IMR-90 (cell line): ENCODE results near the gene MTPN. TPM values are rescaled to one million over a fixed set of nuclear protein-coding genes. Genes with fewer than 3 reads are reported as not detected.

Experiments used
- ATAC-seq: fragments of 200-7000 bp; cut with Tn5 transposase; 2 replicates; pipeline ENCODE4 v1.9.1; 2020; ENCODE audit warnings: low read depth, mild to moderate bottlenecking, moderate library complexity
- BruUV-seq: library from RNA; stranded (reverse); fragments of 400-500 nt; replicated peaks from 2 replicates; lab custom pipeline; 2021; lab: Mats Ljungman, UMichigan
- CTCF ChIA-PET: fragments of 300-600 bp; formaldehyde crosslinking; extraction: SDS; loops from one replicate; lab custom pipeline; 2021; ENCODE audit warnings: antibody characterized with exemption; lab: Yijun Ruan, JAX
- POLR2A ChIA-PET: fragments of 300-600 bp; sonication (Branson Sonifier 250); formaldehyde crosslinking; loops from one replicate; lab custom pipeline; 2022; ENCODE audit warnings: antibody characterized with exemption; ENCODE audit not compliant: unreplicated experiment; lab: Charles Lee
- DNase-seq: peaks from one replicate; pipeline ENCODE4 v3.0.0; 2013
- H2AFZ ChIP-seq: replicated peaks from 2 replicates; pipeline ENCODE3; 2013; ENCODE audit warnings: low read length, mild to moderate bottlenecking; ENCODE audit not compliant: poor library complexity
- H2AK5ac ChIP-seq: 2 replicates; pipeline ENCODE4 v1.6.1; 2013; ENCODE audit warnings: low read depth, low read length, inconsistent platforms
- H2AK9ac ChIP-seq: replicated peaks from 2 replicates; pipeline ENCODE3; 2013; ENCODE audit warnings: mild to moderate bottlenecking, low read depth, low read length, moderate library complexity; ENCODE audit not compliant: poor library complexity
- H2BK120ac ChIP-seq: 2 replicates; pipeline ENCODE4 v1.6.1; 2013; ENCODE audit warnings: low read depth, low read length, inconsistent platforms
- H2BK15ac ChIP-seq: 3 replicates; pipeline ENCODE4 v1.6.1; 2013; ENCODE audit warnings: low read depth, low read length, inconsistent platforms
- H2BK20ac ChIP-seq: 2 replicates; pipeline ENCODE4 v1.6.1; 2013; ENCODE audit warnings: low read depth, mild to moderate bottlenecking, inconsistent platforms, low read length, moderate library complexity
- H2BK5ac ChIP-seq: 2 replicates; pipeline ENCODE4 v1.6.1; 2013; ENCODE audit warnings: mild to moderate bottlenecking, low read depth, low read length, inconsistent platforms; ENCODE audit not compliant: poor library complexity, severe bottlenecking
- H3K14ac ChIP-seq: replicated peaks from 2 replicates; pipeline ENCODE4 v1.6.1; 2013; ENCODE audit warnings: low read depth, low read length, inconsistent platforms
- H3K18ac ChIP-seq: 2 replicates; pipeline ENCODE4 v1.6.1; 2013; ENCODE audit warnings: low read depth, low read length, control low read depth
- H3K23ac ChIP-seq: 2 replicates; pipeline ENCODE4 v1.6.1; 2013; ENCODE audit warnings: low read depth, low read length, inconsistent platforms
- H3K27ac ChIP-seq: 2 replicates; pipeline ENCODE4 v1.5.1; 2013; ENCODE audit warnings: mild to moderate bottlenecking, control low read depth, low read length; ENCODE audit not compliant: insufficient read depth
- H3K27me3 ChIP-seq: 2 replicates; pipeline ENCODE4 v1.6.1; 2013; ENCODE audit warnings: low read length; ENCODE audit not compliant: control insufficient read depth, insufficient read depth
- H3K36me3 ChIP-seq: 2 replicates; pipeline ENCODE4 v1.6.1; 2013; ENCODE audit warnings: low read length, mixed read lengths; ENCODE audit not compliant: control insufficient read depth, insufficient read depth
- H3K4ac ChIP-seq: 2 replicates; pipeline ENCODE4 v1.6.1; 2013; ENCODE audit warnings: low read depth, low read length, inconsistent platforms
- H3K4me1 ChIP-seq: 2 replicates; pipeline ENCODE4 v1.6.1; 2013; ENCODE audit warnings: low read length, mixed read lengths; ENCODE audit not compliant: control insufficient read depth, insufficient read depth
- H3K4me2 ChIP-seq: 2 replicates; pipeline ENCODE4 v1.6.1; 2013; ENCODE audit warnings: low read depth, mild to moderate bottlenecking, control low read depth, low read length, moderate library complexity
- H3K4me3 ChIP-seq: 2 replicates; pipeline ENCODE4 v1.5.1; 2013; ENCODE audit warnings: low read depth, mild to moderate bottlenecking, control low read depth, low read length, moderate library complexity; ENCODE audit not compliant: insufficient read depth
- H3K56ac ChIP-seq: 2 replicates; pipeline ENCODE4 v1.6.1; 2013; ENCODE audit warnings: low read length, inconsistent platforms; ENCODE audit not compliant: insufficient read depth; ENCODE audit errors: extremely low read depth
- H3K79me1 ChIP-seq, 2 experiments: 2 replicates each; pipeline ENCODE4 v1.6.1; 2013; ENCODE audit warnings: low read length in 2 of 2, inconsistent platforms in 1 of 2, low read depth in 1 of 2
- H3K9ac ChIP-seq: 2 replicates; pipeline ENCODE4 v1.6.1; 2013; ENCODE audit warnings: low read depth, low read length, control low read depth
- H3K9me1 ChIP-seq: 2 replicates; pipeline ENCODE4 v1.6.1; 2013; ENCODE audit warnings: low read length, inconsistent platforms; ENCODE audit not compliant: insufficient read depth
- H3K9me3 ChIP-seq: 2 replicates; pipeline ENCODE4 v1.6.1; 2013; ENCODE audit warnings: low read length; ENCODE audit not compliant: control insufficient read depth, insufficient read depth
- H4K20me1 ChIP-seq: 2 replicates; pipeline ENCODE4 v1.6.1; 2013; ENCODE audit warnings: low read length, inconsistent platforms; ENCODE audit not compliant: insufficient read depth
- H4K5ac ChIP-seq: 2 replicates; pipeline ENCODE4 v1.6.1; 2013; ENCODE audit warnings: mild to moderate bottlenecking, low read depth, low read length, control low read depth
- H4K8ac ChIP-seq, 2 experiments: 2 replicates each; pipeline ENCODE4 v1.6.1; 2013; ENCODE audit warnings: low read depth in 2 of 2, low read length in 2 of 2, control low read depth in 1 of 2, inconsistent platforms in 1 of 2
- H4K91ac ChIP-seq: 2 replicates; pipeline ENCODE4 v1.6.1; 2013; ENCODE audit warnings: low read depth, low read length, inconsistent platforms; ENCODE audit not compliant: insufficient read depth
- BHLHE40 ChIP-seq: fragments of 150-350 bp; IDR thresholded peaks from 2 replicates; pipeline ENCODE4 v1.6.1; 2016; ENCODE audit warnings: mild to moderate bottlenecking, low read depth, low read length
- CEBPB ChIP-seq: IDR thresholded peaks from 2 replicates; pipeline ENCODE4 v1.6.1; 2012; ENCODE audit warnings: low read depth, low read length, improper control_type of control experiment
- CHD1 ChIP-seq: IDR thresholded peaks from 2 replicates; pipeline ENCODE4 v1.6.1; 2012; ENCODE audit warnings: low read depth, low read length, improper control_type of control experiment
- CTCF ChIP-seq: conservative IDR thresholded peaks from 2 replicates; pipeline ENCODE4 v1.5.1; 2012; ENCODE audit warnings: mild to moderate bottlenecking, low read depth, low read length, improper control_type of control experiment
- MXI1 ChIP-seq: IDR thresholded peaks from 2 replicates; pipeline ENCODE4 v1.6.1; 2012; ENCODE audit warnings: low read depth, mild to moderate bottlenecking, low read length, moderate library complexity, borderline replicate concordance
- NFE2L2 ChIP-seq: fragments of 150-350 bp; IDR thresholded peaks from 2 replicates; pipeline ENCODE4 v1.6.1; 2016; ENCODE audit warnings: low read depth, mild to moderate bottlenecking, low read length
- POLR2A ChIP-seq: IDR thresholded peaks from 2 replicates; pipeline ENCODE4 v1.6.1; 2012; ENCODE audit warnings: mild to moderate bottlenecking, low read depth, low read length
- RAD21 ChIP-seq: IDR thresholded peaks from 2 replicates; pipeline ENCODE4 v1.6.1; 2012; ENCODE audit warnings: low read length, improper control_type of control experiment
- RCOR1 ChIP-seq: IDR thresholded peaks from 2 replicates; pipeline ENCODE4 v1.6.1; 2012; ENCODE audit warnings: mild to moderate bottlenecking, low read length, improper control_type of control experiment; ENCODE audit not compliant: insufficient replicate concordance
- RFX5 ChIP-seq: IDR thresholded peaks from 2 replicates; pipeline ENCODE4 v1.8.0; 2012; ENCODE audit warnings: low read depth, mild to moderate bottlenecking, low read length, moderate library complexity
- SMC3 ChIP-seq: fragments of 150-350 bp; IDR thresholded peaks from 2 replicates; pipeline ENCODE4 v1.6.1; 2016; ENCODE audit warnings: low read depth, mild to moderate bottlenecking, antibody characterized with exemption, low read length, moderate library complexity
- USF2 ChIP-seq: fragments of 150-350 bp; IDR thresholded peaks from 2 replicates; pipeline ENCODE4 v1.6.1; 2017; ENCODE audit warnings: mild to moderate bottlenecking, antibody characterized with exemption, low read length, low read depth
- WGBS, 2 experiments: methylation state at CpG; one replicate each; pipeline versions ENCODE4 v1.1.5 to v1.1.7; 2013; ENCODE audit warnings: missing lambda C conversion rate in 2 of 2; ENCODE audit not compliant: insufficient read length in 1 of 2; ENCODE audit errors: extremely low coverage in 2 of 2; 5-methylcytosine and 5-hydroxymethylcytosine counted together
- dilution Hi-C: fragments of 300-500 bp; cut with HindIII; formaldehyde crosslinking; loops from one replicate; pipeline ENCODE4 v1.14.3; 2018; ENCODE audit warnings: low sequenced_read_pairs; ENCODE audit not compliant: unreplicated experiment
- in situ Hi-C: fragments of 300-500 bp; cut with MboI; formaldehyde crosslinking; loops from 3 replicates; pipeline ENCODE4 v1.14.3; 2019; ENCODE audit warnings: low sequenced_read_pairs, inconsistent platforms, mixed read lengths
- intact Hi-C: fragments of 100-400 bp; cut with micrococcal nuclease; formaldehyde crosslinking; loops from 2 replicates; pipeline ENCODE4 v1.10.0; 2022
- polyA plus RNA-seq, 3 experiments: library from polyadenylated mRNA; depleted of rRNA; stranded (reverse); fragments of >200 nt; gene quantifications; 2 replicates each; pipeline ENCODE4 v1.2.3, GENCODE V29; 2012; ENCODE audit warnings: low replicate concordance in 1 of 3
- total RNA-seq: library from RNA; depleted of rRNA; stranded (reverse); fragments of >200 nt; gene quantifications from 2 replicates; pipeline ENCODE4 v1.2.3, GENCODE V29; 2012

The MTPN gene
- total and polyA plus RNA-seq, 2 of the 4 experiments (the other 2 are of a cell fraction) = 58.8 to 94.4 TPM

- POLR2A ChIA-PET = no interaction called here
- peaks cover 1% of the 10 kb centered on the region for H3K4me1 ChIP-seq
These were observed 57.9 kb downstream of the MTPN start for GRCh38 chr7:135919071-135919841.

More at GRCh38 chr7:135919071-135919841, 57.9 kb downstream of the MTPN start:
- no peak for TF ChIP-seq POLR2A
- no peak for TF ChIP-seq RCOR1
- no peak for TF ChIP-seq RFX5
- no peak for TF ChIP-seq RAD21
- no peak for TF ChIP-seq NFE2L2
- no peak for TF ChIP-seq CEBPB
- TF ChIP-seq MXI1 = no peak
- no peak for TF ChIP-seq CTCF
- no peak for TF ChIP-seq SMC3
- no peak for TF ChIP-seq USF2
- no peak for TF ChIP-seq BHLHE40
- TF ChIP-seq CHD1 = no peak
- H3K4me3 ChIP-seq = no peak overlapping the region
- H3K9ac ChIP-seq = no peak overlapping the region
- H2BK20ac ChIP-seq = no peak overlapping the region
- no TSS peak for BruUV-seq
- H2AFZ ChIP-seq = no peak overlapping the region
- H4K5ac ChIP-seq = no peak overlapping the region
- CTCF ChIA-PET = no interaction called here
- H2BK5ac ChIP-seq = no peak overlapping the region
- intact Hi-C loops (no loop called here), dilution Hi-C loops (no loop called here), in situ Hi-C loops (no loop called here)
- no peak overlapping the region for H4K91ac ChIP-seq
- H3K23ac ChIP-seq = no peak overlapping the region
- peaks cover 10% of the 10 kb centered on the region for H3K9me1 ChIP-seq
- H3K14ac ChIP-seq = no peak overlapping the region
- ATAC-seq = no peak
- H2AK5ac ChIP-seq = no peak overlapping the region
- H3K56ac ChIP-seq = no peak overlapping the region
- no peaks in the 10 kb centered on the region for H4K20me1 ChIP-seq
- no peak overlapping the region for H2BK120ac ChIP-seq
- H3K79me1 ChIP-seq = peaks cover 0 to 6% of the 10 kb centered on the region in 2 experiments; a peak in 2 of 4 replicates
- no peak overlapping the region for H3K4ac ChIP-seq
- WGBS, 2 experiments = no CpG with 5 or more reads among the region's 10 CpGs
- H2BK15ac ChIP-seq = no peak overlapping the region
- no peak overlapping the region for H4K8ac ChIP-seq
- H3K27ac ChIP-seq = no peak overlapping the region
- no peaks in the 10 kb centered on the region for H3K9me3 ChIP-seq
- no peaks in the 10 kb centered on the region for H3K36me3 ChIP-seq
- H3K18ac ChIP-seq = no peak overlapping the region
- no peak for DNase-seq
- no peak overlapping the region for H3K4me2 ChIP-seq
- no peaks in the 10 kb centered on the region for H3K27me3 ChIP-seq
- no peak overlapping the region for H2AK9ac ChIP-seq
